H1 (cell line): Measurements from ENCODE around the gene KRR1. TPM values are rescaled to one million over a fixed set of nuclear protein-coding genes. Genes with fewer than 3 reads are reported as not detected.

Experiments used
- CBX8 ChIP-seq: fragments of 300-800, 300-1000 bp; sonication (generic); IDR thresholded peaks from 2 replicates; pipeline ENCODE4 v1.7.1; 2016; ENCODE audit warnings: low read depth, low read length, borderline replicate concordance
- CEBPB ChIP-seq: IDR thresholded peaks from 2 replicates; pipeline ENCODE4 v1.6.1; 2012; ENCODE audit warnings: low read depth, low read length
- CTBP2 ChIP-seq: IDR thresholded peaks from 2 replicates; pipeline ENCODE4 v1.7.0; 2011; ENCODE audit warnings: borderline replicate concordance, mild to moderate bottlenecking, moderate library complexity, mixed read lengths, low read length; ENCODE audit not compliant: insufficient read depth, insufficient read length
- GABPA ChIP-seq: IDR thresholded peaks from 2 replicates; pipeline ENCODE4 v1.6.1; 2011; ENCODE audit warnings: mild to moderate bottlenecking, low read length, moderate library complexity, borderline replicate concordance; ENCODE audit not compliant: insufficient read depth
- HDAC6 ChIP-seq: IDR thresholded peaks from one replicate; pipeline ENCODE4 v1.7.1; 2012; ENCODE audit warnings: low read depth, mild to moderate bottlenecking, inconsistent platforms, low read length, moderate library complexity
- JUND ChIP-seq: IDR thresholded peaks from 2 replicates; pipeline ENCODE4 v1.6.1; 2011; ENCODE audit warnings: mild to moderate bottlenecking, improper control_type of control experiment, low read length
- KDM5A ChIP-seq: fragments of 200-600 bp; IDR thresholded peaks from 2 replicates; pipeline ENCODE4 v1.7.1; 2012; ENCODE audit warnings: mild to moderate bottlenecking, low read length, inconsistent platforms, mixed read lengths
- MAFK ChIP-seq: IDR thresholded peaks from 2 replicates; pipeline ENCODE4 v1.6.1; 2012; ENCODE audit warnings: low read depth, mild to moderate bottlenecking, improper control_type of control experiment, low read length
- PHF8 ChIP-seq: fragments of 200-600 bp; sonication (generic); conservative IDR thresholded peaks from 2 replicates; pipeline ENCODE4 v1.7.1; 2012; ENCODE audit warnings: low read depth, mild to moderate bottlenecking, inconsistent platforms, low read length, moderate library complexity
- POLR2AphosphoS5 ChIP-seq: IDR thresholded peaks from 2 replicates; pipeline ENCODE4 v1.6.1; 2011; ENCODE audit warnings: low read depth, low read length
- POU5F1 ChIP-seq: IDR thresholded peaks from 2 replicates; pipeline ENCODE4 v1.6.1; 2011; ENCODE audit warnings: low read depth, mild to moderate bottlenecking, low read length, moderate library complexity
- RAD21 ChIP-seq, 2 experiments: IDR thresholded peaks in 1 of 2; conservative IDR thresholded peaks in 1 of 2; 2 replicates each; pipeline ENCODE4 v1.6.1; 2011; ENCODE audit warnings: low read depth in 2 of 2, low read length in 2 of 2, improper control_type of control experiment in 1 of 2, inconsistent platforms in 1 of 2, mild to moderate bottlenecking in 1 of 2, moderate library complexity in 1 of 2
- SIN3A ChIP-seq, 2 experiments: IDR thresholded peaks in 1 of 2; conservative IDR thresholded peaks in 1 of 2; 2 replicates each; pipeline ENCODE4 v1.6.1; 2011 to 2012; ENCODE audit warnings: low read length in 2 of 2, improper control_type of control experiment in 1 of 2, low read depth in 1 of 2, mild to moderate bottlenecking in 1 of 2
- SP1 ChIP-seq: IDR thresholded peaks from 2 replicates; pipeline ENCODE4 v1.6.1; 2011; ENCODE audit warnings: low read depth, low read length
- SP4 ChIP-seq: IDR thresholded peaks from 2 replicates; pipeline ENCODE4 v1.6.1; 2012; ENCODE audit warnings: low read length, inconsistent platforms
- TAF7 ChIP-seq: optimal IDR thresholded peaks from 2 replicates; pipeline ENCODE3; 2011; ENCODE audit warnings: low read depth, mild to moderate bottlenecking, inconsistent platforms, low read length, moderate library complexity, borderline replicate concordance
- TBP ChIP-seq: IDR thresholded peaks from 2 replicates; pipeline ENCODE4 v1.6.1; 2011; ENCODE audit warnings: low read depth, low read length, improper control_type of control experiment
- polyA plus RNA-seq, 7 experiments: library from polyadenylated mRNA; depleted of rRNA in 3 of 7; stranded (reverse) in 5 of 7; unstranded in 2 of 7; fragments of >200 nt in 5 of 7; fragments of 200-250 nt in 2 of 7; gene quantifications; 1 replicate in 5 of 7; 2 replicates in 1 of 7; 4 replicates in 1 of 7; pipeline versions ENCODE4 v1.2.1 to v1.2.3, GENCODE V29; 2011 to 2013; ENCODE audit warnings: missing spikeins in 2 of 7, mixed read lengths in 2 of 7
- total RNA-seq: library from RNA; stranded (reverse); fragmentation: NEBNext Ultra II Directional; extraction: Animal tissue kit (Norgen Biotek cat#: 25700); gene quantifications from 2 replicates; pipeline ENCODE4 v1.2.1, GENCODE V29; 2021
- TF ChIP-seq, protein P1 (sequence below): IDR thresholded peaks from 2 replicates; pipeline ENCODE4 v1.6.1; 2012; ENCODE audit warnings: inconsistent platforms
- TF ChIP-seq, protein P2 (sequence below): IDR thresholded peaks from 2 replicates; pipeline ENCODE4 v1.6.1; 2012; ENCODE audit warnings: inconsistent platforms
- TF ChIP-seq, protein P3 (sequence below): IDR thresholded peaks from 2 replicates; pipeline ENCODE4 v1.6.1; 2012; ENCODE audit warnings: low read length, inconsistent platforms

KRR1 gene
- total and polyA plus RNA-seq, 2 of the 8 experiments (the other 6 are each of a cell fraction or from before 2014, with no cell fraction given) = 6.1 to 80.1 TPM

DNA sequence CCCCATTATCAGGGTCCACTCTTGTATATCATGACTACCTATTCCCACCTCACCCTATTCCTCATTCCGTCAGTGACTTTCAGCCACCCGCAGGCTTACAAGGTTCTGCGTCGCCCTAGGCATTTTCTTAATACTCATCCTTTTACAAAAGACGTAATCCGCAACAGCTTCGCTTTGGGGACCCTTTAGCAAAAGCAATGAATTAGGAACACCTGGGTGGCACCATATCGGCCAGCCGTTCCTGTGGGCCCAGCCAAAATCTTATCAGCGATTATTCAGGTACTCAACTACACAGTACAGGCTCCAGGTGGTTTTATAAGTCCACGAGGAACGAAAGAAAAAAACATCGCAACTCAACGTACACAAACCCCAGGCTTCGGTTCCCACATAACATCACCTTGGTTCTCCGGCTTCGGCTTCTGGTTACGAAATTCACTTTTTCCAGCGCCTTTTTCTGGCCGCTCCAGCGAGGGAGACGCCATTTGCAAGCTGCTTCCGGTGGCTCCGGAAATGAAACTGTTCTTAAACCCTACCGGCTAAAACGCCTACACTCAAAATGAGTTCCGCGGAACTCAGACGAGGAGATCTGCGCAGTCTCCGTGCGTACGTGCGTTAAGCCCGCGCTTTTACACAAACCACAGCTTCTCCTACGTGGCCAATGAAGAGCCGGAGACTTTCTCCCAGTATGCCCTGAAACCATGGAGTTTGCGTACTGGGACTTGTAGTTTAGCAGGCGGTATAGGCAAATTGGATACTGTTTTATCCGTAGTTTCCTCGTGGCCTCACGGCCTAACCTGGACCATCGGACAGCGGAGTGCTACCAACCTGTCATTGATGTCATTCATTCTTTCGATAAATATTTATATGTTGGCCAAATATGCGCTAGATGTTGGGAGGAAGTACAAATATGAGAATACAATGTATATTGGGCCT is at the start of gene KRR1 (continued):
- TF ChIP-seq MAFK = no peak
- peak; percentile 92 for TF ChIP-seq TAF7
- no peak for TF ChIP-seq CBX8
- TF ChIP-seq RAD21 (IDR thresholded peaks at IDR 0.05 in 1 of 2, conservative IDR thresholded peaks at IDR 0.05 in 1 of 2; ENCODE audit: low read depth in 2 of 2, low read length in 2 of 2) = peak in 1 of 2 experiments; percentile 14; a peak in 1 of 4 replicates
- TF ChIP-seq, protein P1, sequence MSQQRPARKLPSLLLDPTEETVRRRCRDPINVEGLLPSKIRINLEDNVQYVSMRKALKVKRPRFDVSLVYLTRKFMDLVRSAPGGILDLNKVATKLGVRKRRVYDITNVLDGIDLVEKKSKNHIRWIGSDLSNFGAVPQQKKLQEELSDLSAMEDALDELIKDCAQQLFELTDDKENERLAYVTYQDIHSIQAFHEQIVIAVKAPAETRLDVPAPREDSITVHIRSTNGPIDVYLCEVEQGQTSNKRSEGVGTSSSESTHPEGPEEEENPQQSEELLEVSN = peak; percentile 98
- TF ChIP-seq JUND = peak; percentile 61; the same call in 1 of the 2 replicates
- TF ChIP-seq SP4 = no peak; the same call in 1 of the 2 replicates
- no peak for TF ChIP-seq POU5F1
- TF ChIP-seq GABPA = peak; percentile 99
- no peak for TF ChIP-seq CTBP2
- TF ChIP-seq SP1 = peak; percentile 76
- TF ChIP-seq, protein P2, sequence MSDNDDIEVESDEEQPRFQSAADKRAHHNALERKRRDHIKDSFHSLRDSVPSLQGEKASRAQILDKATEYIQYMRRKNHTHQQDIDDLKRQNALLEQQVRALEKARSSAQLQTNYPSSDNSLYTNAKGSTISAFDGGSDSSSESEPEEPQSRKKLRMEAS = peak; percentile 70
- TF ChIP-seq SIN3A (conservative IDR thresholded peaks at IDR 0.05 in 1 of 2, IDR thresholded peaks at IDR 0.05 in 1 of 2; ENCODE audit: low read depth in 1 of 2, low read length in 2 of 2) = peak in 1 of 2 experiments; percentile 92; a peak in 2 of 4 replicates
- TF ChIP-seq PHF8 = peak; percentile 90
- TF ChIP-seq, protein P3, sequence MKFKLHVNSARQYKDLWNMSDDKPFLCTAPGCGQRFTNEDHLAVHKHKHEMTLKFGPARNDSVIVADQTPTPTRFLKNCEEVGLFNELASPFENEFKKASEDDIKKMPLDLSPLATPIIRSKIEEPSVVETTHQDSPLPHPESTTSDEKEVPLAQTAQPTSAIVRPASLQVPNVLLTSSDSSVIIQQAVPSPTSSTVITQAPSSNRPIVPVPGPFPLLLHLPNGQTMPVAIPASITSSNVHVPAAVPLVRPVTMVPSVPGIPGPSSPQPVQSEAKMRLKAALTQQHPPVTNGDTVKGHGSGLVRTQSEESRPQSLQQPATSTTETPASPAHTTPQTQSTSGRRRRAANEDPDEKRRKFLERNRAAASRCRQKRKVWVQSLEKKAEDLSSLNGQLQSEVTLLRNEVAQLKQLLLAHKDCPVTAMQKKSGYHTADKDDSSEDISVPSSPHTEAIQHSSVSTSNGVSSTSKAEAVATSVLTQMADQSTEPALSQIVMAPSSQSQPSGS = peak; percentile 23; the same call in 1 of the 2 replicates
- peak; percentile 97 for TF ChIP-seq TBP
- TF ChIP-seq CEBPB = 0 out of 2 replicates have a peak, but pooled peaks have one; percentile 7
- peak; percentile 93 for TF ChIP-seq KDM5A
- peak; percentile 69 for TF ChIP-seq POLR2AphosphoS5
- no peak for TF ChIP-seq HDAC6
